Urinary bladder (tissue), 4 donors: Measurements from ENCODE around the gene KCNMA1. TPM values are rescaled to one million over a fixed set of nuclear protein-coding genes. Genes with fewer than 3 reads are reported as not detected.

ENCODE experiments used
- DNase-seq: peaks from one replicate; pipeline ENCODE4 v3.0.0-alpha.2; 2015; ENCODE audit errors: extremely low spot score
- H3K27ac ChIP-seq: one replicate; pipeline ENCODE4 v1.5.1; 2013; ENCODE audit warnings: low read depth, mild to moderate bottlenecking, moderate library complexity
- H3K36me3 ChIP-seq: one replicate; pipeline ENCODE4 v1.6.1; 2013; ENCODE audit warnings: mild to moderate bottlenecking, moderate library complexity; ENCODE audit not compliant: insufficient read depth
- H3K4me1 ChIP-seq: one replicate; pipeline ENCODE4 v1.6.1; 2013; ENCODE audit warnings: mild to moderate bottlenecking, moderate library complexity; ENCODE audit not compliant: insufficient read depth
- H3K4me3 ChIP-seq: one replicate; pipeline ENCODE4 v1.5.1; 2013; ENCODE audit warnings: low read depth, low read length
- WGBS: extraction: QIAGEN DNeasy Blood & Tissue Kit; methylation state at CpG from one replicate; pipeline ENCODE4 v1.1.7; 2013; 5-methylcytosine and 5-hydroxymethylcytosine counted together
- polyA plus RNA-seq: library from polyadenylated mRNA; stranded (reverse); fragments of 200-250 nt; gene quantifications from one replicate; pipeline ENCODE4 v1.2.3, GENCODE V29; 2013
- total RNA-seq: library from RNA; depleted of rRNA; stranded (reverse); fragments of >200 nt; gene quantifications from one replicate; pipeline ENCODE4 v1.2.3, GENCODE V29; 2014
- donor health status: healthy with polysubstance abuse.
- donor health status: healthy.

Gene KCNMA1
- total and polyA plus RNA-seq, 2 donors = 105 to 107 TPM

GRCh38 chr10:77245953-77246352 lies 391.7 kb downstream of the KCNMA1 start:
- Histone ChIP-seq H3K36me3 (no peaks in the 10 kb centered on the region), H3K4me1 (no peaks in the 10 kb centered on the region), H3K27ac (no peak overlapping the region), H3K4me3 (no peak overlapping the region)
- 84% methylated on average over 1 of the region's 1 CpG for whole genome bisulfite sequencing
- DNase-seq = no peak

- Histone ChIP-seq H3K4me3 (no peak overlapping the region), H3K4me1 (no peaks in the 10 kb centered on the region), H3K27ac (no peak overlapping the region), H3K36me3 (no peaks in the 10 kb centered on the region)
- WGBS = 28% methylated on average over 2 of the region's 2 CpGs
- DNase-seq = no peak
Measured at GRCh38 chr10:77244746-77245145, 392.9 kb downstream of the KCNMA1 start.

GRCh38 chr10:77244286-77244685 lies 393.3 kb downstream of the KCNMA1 start:
- no peaks in the 10 kb centered on the region for H3K4me1 ChIP-seq
- no peak for DNase-seq
- H3K36me3 ChIP-seq = no peaks in the 10 kb centered on the region
- WGBS = 91% methylated on average over 2 of the region's 2 CpGs
- no peak overlapping the region for H3K27ac ChIP-seq
- H3K4me3 ChIP-seq = no peak overlapping the region

- 45% methylated on average over 3 of the region's 3 CpGs for WGBS
- no peaks in the 10 kb centered on the region for H3K4me1 ChIP-seq
- no peak for DNase-seq
- no peak overlapping the region for H3K27ac ChIP-seq
- no peaks in the 10 kb centered on the region for H3K36me3 ChIP-seq
- no peak overlapping the region for H3K4me3 ChIP-seq
Measured at GRCh38 chr10:77241350-77241725, 396.3 kb downstream of the KCNMA1 start.

- WGBS = 48% methylated on average over 4 of the region's 4 CpGs
- Histone ChIP-seq H3K4me1 (no peaks in the 10 kb centered on the region), H3K4me3 (no peak overlapping the region), H3K36me3 (no peaks in the 10 kb centered on the region), H3K27ac (no peak overlapping the region)
- DNase-seq = no peak
Measured at GRCh38 chr10:77240706-77241349, 396.8 kb downstream of the KCNMA1 start.

- H3K4me1 ChIP-seq = no peaks in the 10 kb centered on the region
- no peaks in the 10 kb centered on the region for H3K36me3 ChIP-seq
- WGBS = 17% methylated on average over 5 of the region's 5 CpGs
- peak; percentile 60 for DNase-seq
- no peak overlapping the region for H3K27ac ChIP-seq
- H3K4me3 ChIP-seq = no peak overlapping the region
Measured at GRCh38 chr10:77240041-77240652, 397.5 kb downstream of the KCNMA1 start.

- no peak overlapping the region for H3K4me3 ChIP-seq
- no peaks in the 10 kb centered on the region for H3K36me3 ChIP-seq
- DNase-seq = no peak
- no peak overlapping the region for H3K27ac ChIP-seq
- H3K4me1 ChIP-seq = no peaks in the 10 kb centered on the region
Measured at GRCh38 chr10:77237120-77237519, 400.5 kb downstream of the KCNMA1 start.

- no peaks in the 10 kb centered on the region for H3K4me1 ChIP-seq
- DNase-seq = no peak
- H3K4me3 ChIP-seq = no peak overlapping the region
- no peaks in the 10 kb centered on the region for H3K36me3 ChIP-seq
- 60% methylated on average over 2 of the region's 2 CpGs for WGBS
- no peak overlapping the region for H3K27ac ChIP-seq
Measured at GRCh38 chr10:77236700-77237099, 400.9 kb downstream of the KCNMA1 start.

- H3K4me1 ChIP-seq = peaks cover 1% of the 10 kb centered on the region
- no peaks in the 10 kb centered on the region for H3K36me3 ChIP-seq
- WGBS = 78% methylated on average over 9 of the region's 9 CpGs
- DNase-seq = no peak
- H3K27ac ChIP-seq = no peak overlapping the region
- no peak overlapping the region for H3K4me3 ChIP-seq
Measured at GRCh38 chr10:77236029-77236428, 401.6 kb downstream of the KCNMA1 start.

- no peak for DNase-seq
- Histone ChIP-seq H3K27ac (no peak overlapping the region), H3K4me1 (peaks cover 1% of the 10 kb centered on the region), H3K36me3 (no peaks in the 10 kb centered on the region), H3K4me3 (no peak overlapping the region)
- WGBS = 70% methylated on average over 1 of the region's 1 CpG
Measured at GRCh38 chr10:77234599-77234998, 403.0 kb downstream of the KCNMA1 start.

GRCh38 chr10:77233466-77233865 lies 404.1 kb downstream of the KCNMA1 start:
- Histone ChIP-seq H3K36me3 (no peaks in the 10 kb centered on the region), H3K27ac (no peak overlapping the region), H3K4me1 (peaks cover 1% of the 10 kb centered on the region), H3K4me3 (no peak overlapping the region)
- 93% methylated on average over 7 of the region's 7 CpGs for WGBS
- DNase-seq = no peak

GRCh38 chr10:77231884-77232610 lies 405.6 kb downstream of the KCNMA1 start:
- Histone ChIP-seq H3K36me3 (no peaks in the 10 kb centered on the region), H3K4me3 (no peak overlapping the region), H3K27ac (no peak overlapping the region), H3K4me1 (peaks cover 1% of the 10 kb centered on the region)
- WGBS = 81% methylated on average over 3 of the region's 3 CpGs
- DNase-seq = no peak

- no peak for DNase-seq
- no peak overlapping the region for H3K4me3 ChIP-seq
- no peaks in the 10 kb centered on the region for H3K36me3 ChIP-seq
- peaks cover 1% of the 10 kb centered on the region for H3K4me1 ChIP-seq
- WGBS = 63% methylated on average over 3 of the region's 3 CpGs
- no peak overlapping the region for H3K27ac ChIP-seq
Measured at GRCh38 chr10:77231375-77231774, 406.2 kb downstream of the KCNMA1 start.

GRCh38 chr10:77230194-77230593 lies 407.4 kb downstream of the KCNMA1 start:
- 91% methylated on average over 5 of the region's 5 CpGs for WGBS
- H3K27ac ChIP-seq = no peak overlapping the region
- no peak for DNase-seq

More at GRCh38 chr10:77230194-77230593, 407.4 kb downstream of the KCNMA1 start:
- Histone ChIP-seq H3K4me1 (peaks cover 1% of the 10 kb centered on the region), H3K4me3 (no peak overlapping the region), H3K36me3 (no peaks in the 10 kb centered on the region)
